Measurements from ENCODE around the gene EMB. TPM values are rescaled to one million over a fixed set of nuclear protein-coding genes. Genes with fewer than 3 reads are reported as not detected.
"Not testable (repeated sequence)": the region's sequence is repeated elsewhere in the genome, so short reads cannot be mapped to it uniquely, and the experiment has no call there.

Gene EMB
- total and polyA plus RNA-seq, 10 donors: 24.7 to 99.9 (median 70.0) TPM

GRCh38 chr5:50420343-50420935, 20.6 kb downstream of the EMB start:
- Histone ChIP-seq H3K4me1 (peaks cover 0 to 60% (median 15%) of the 10 kb centered on the region in 6 donors), H3K36me3 (peaks cover 0 to 10% (median 0%) of the 10 kb centered on the region in 6 donors), H3K27ac (no peak overlapping the region), H3K27me3 (replicated peaks in 1 of 7) (no peaks in the 10 kb centered on the region), H3K4me3 (no peak overlapping the region), H3K9me3 (no peaks in the 10 kb centered on the region)
- DNase-seq: no peak
- WGBS, 5 donors: 52 to 65% (median 59%) methylated on average over 5 of the region's 5 CpGs
- intact Hi-C loops (cut with DNase I; ENCODE audit: low total_unique reads): no loop called here
- TF ChIP-seq, protein P1, sequence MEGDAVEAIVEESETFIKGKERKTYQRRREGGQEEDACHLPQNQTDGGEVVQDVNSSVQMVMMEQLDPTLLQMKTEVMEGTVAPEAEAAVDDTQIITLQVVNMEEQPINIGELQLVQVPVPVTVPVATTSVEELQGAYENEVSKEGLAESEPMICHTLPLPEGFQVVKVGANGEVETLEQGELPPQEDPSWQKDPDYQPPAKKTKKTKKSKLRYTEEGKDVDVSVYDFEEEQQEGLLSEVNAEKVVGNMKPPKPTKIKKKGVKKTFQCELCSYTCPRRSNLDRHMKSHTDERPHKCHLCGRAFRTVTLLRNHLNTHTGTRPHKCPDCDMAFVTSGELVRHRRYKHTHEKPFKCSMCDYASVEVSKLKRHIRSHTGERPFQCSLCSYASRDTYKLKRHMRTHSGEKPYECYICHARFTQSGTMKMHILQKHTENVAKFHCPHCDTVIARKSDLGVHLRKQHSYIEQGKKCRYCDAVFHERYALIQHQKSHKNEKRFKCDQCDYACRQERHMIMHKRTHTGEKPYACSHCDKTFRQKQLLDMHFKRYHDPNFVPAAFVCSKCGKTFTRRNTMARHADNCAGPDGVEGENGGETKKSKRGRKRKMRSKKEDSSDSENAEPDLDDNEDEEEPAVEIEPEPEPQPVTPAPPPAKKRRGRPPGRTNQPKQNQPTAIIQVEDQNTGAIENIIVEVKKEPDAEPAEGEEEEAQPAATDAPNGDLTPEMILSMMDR (IDR thresholded peaks at IDR 0.05 in 8 of 11, conservative IDR thresholded peaks at IDR 0.05 in 3 of 11): no peak
- TF ChIP-seq POLR2AphosphoS5 (IDR thresholded peaks at IDR 0.05) (no peak), POLR2A (IDR thresholded peaks at IDR 0.05) (no peak)

DNA sequence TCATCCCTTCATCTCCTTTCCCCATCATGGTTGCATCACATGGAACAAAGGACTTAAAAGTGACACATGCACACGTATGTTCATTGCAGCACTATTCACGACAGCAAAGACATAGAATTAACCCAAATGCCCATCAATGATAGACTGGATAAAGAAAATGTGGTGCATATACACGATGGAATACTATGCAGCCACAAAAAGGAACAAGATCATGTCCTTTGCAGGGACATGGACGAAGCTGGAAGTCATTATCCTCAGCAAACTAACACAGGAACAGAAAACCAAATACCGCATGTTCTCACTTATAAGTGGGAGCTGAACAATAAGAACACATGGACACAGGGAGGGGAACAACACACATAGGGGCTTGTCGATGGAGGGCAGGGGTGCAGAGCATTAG, 21.4 kb downstream of the EMB start:
- H3K9me3 ChIP-seq; H3K27me3 ChIP-seq (replicated peaks in 1 of 7); intact Hi-C loops (cut with DNase I; ENCODE audit: low total_unique reads); DNase-seq; H3K36me3 ChIP-seq; H3K4me3 ChIP-seq; H3K27ac ChIP-seq: not testable (repeated sequence)
- H3K4me1 ChIP-seq: peaks cover 0 to 68% (median 23%) of the 10 kb centered on the region in 6 donors
- WGBS, 5 donors: 87 to 96% (median 93%) methylated on average over 6 of the region's 6 CpGs

- intact Hi-C loops (cut with DNase I; ENCODE audit: low total_unique reads); DNase-seq; H3K27me3 ChIP-seq (replicated peaks in 1 of 7); H3K9me3 ChIP-seq; H3K36me3 ChIP-seq: not testable (repeated sequence)
- Histone ChIP-seq H3K4me1 (peaks cover 2 to 64% (median 23%) of the 10 kb centered on the region in 6 donors), H3K27ac (peak overlapping the region in 6 of 8 donors; percentile 27 to 77 (median 52)), H3K4me3 (peak overlapping the region in 1 of 8 donors; percentile 12)
- WGBS, 5 donors: 67 to 85% (median 78%) methylated on average over 3 of the region's 3 CpGs
Measured at GRCh38 chr5:50416637-50417036, 24.5 kb downstream of the EMB start.

DNA sequence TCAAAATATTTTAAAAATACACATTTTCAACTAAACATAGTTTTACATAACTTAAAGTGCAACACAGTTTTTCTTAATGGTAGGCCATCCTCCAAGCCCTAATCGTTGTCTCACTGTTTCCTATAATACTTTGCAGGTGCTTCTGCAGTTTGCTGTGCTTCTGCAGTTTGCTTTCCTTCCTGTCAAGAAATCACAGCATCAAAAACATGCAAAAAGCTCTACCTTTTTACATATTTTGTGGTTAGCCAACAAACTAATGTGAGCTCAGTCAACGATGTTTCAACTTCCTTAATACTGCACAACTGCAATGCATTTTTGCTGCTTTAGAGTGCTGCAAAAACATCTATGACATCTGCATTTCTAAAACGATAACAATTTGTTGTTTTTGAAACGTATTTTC, 25.2 kb downstream of the EMB start:
- TF ChIP-seq POLR2AphosphoS5 (IDR thresholded peaks at IDR 0.05): peak in 1 of 3 donors; percentile 40
- TF ChIP-seq, protein P1 (IDR thresholded peaks at IDR 0.05 in 8 of 11, conservative IDR thresholded peaks at IDR 0.05 in 3 of 11): no peak
- WGBS, 5 donors: 28 to 39% (median 30%) methylated on average over 4 of the region's 4 CpGs
- peak overlapping the region; percentile 4 to 77 (median 54) for H3K27ac ChIP-seq
- H3K27me3 ChIP-seq (replicated peaks in 1 of 7): no peaks in the 10 kb centered on the region
- H3K4me1 ChIP-seq: peaks cover 2 to 72% (median 24%) of the 10 kb centered on the region in 6 donors
- peak overlapping the region in 1 of 8 donors; percentile 12 for H3K4me3 ChIP-seq
- intact Hi-C loops (cut with DNase I; ENCODE audit: low total_unique reads): no loop called here
- no peaks in the 10 kb centered on the region for H3K36me3 ChIP-seq
- no peak for DNase-seq
- H3K9me3 ChIP-seq: no peaks in the 10 kb centered on the region

GRCh38 chr5:50410932-50411331, 30.2 kb downstream of the EMB start:
- H3K4me3 ChIP-seq; intact Hi-C loops (cut with DNase I; ENCODE audit: low total_unique reads); DNase-seq; H3K27me3 ChIP-seq (replicated peaks in 1 of 7); H3K27ac ChIP-seq; H3K36me3 ChIP-seq; H3K9me3 ChIP-seq: not testable (repeated sequence)
- peaks cover 0 to 62% (median 23%) of the 10 kb centered on the region in 6 donors for H3K4me1 ChIP-seq

DNA sequence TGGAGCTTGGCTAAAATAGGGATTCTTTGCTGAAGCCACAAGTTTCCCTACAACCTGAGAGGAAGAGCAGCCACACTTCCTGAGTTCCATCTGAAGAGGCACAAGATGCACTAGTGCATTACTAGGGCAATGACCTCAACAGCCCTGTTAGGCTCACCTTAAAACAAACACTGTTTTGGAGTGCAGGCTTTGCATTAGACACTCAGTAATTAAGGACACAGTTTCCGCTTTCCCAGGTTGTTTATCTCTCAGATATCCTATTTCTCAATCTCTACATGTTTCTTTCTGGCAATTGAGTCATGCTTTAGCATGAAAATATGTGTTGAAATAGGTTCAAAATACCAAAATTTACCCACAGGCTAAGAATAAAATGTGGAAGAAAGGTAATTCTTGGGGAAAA, 34.2 kb downstream of the EMB start:
- Histone ChIP-seq H3K27me3 (replicated peaks in 1 of 7) (no peaks in the 10 kb centered on the region), H3K4me1 (peaks cover 0 to 36% (median 10%) of the 10 kb centered on the region in 6 donors), H3K4me3 (no peak overlapping the region), H3K9me3 (no peaks in the 10 kb centered on the region), H3K36me3 (peaks cover 0 to 27% (median 5%) of the 10 kb centered on the region in 6 donors), H3K27ac (peak overlapping the region in 2 of 8 donors; percentile 25 to 56)
- intact Hi-C loops (cut with DNase I; ENCODE audit: low total_unique reads): no loop called here
- TF ChIP-seq, protein P1 (IDR thresholded peaks at IDR 0.05 in 8 of 11, conservative IDR thresholded peaks at IDR 0.05 in 3 of 11): no peak
- TF ChIP-seq POLR2A (IDR thresholded peaks at IDR 0.05): no peak
- no peak for TF ChIP-seq POLR2AphosphoS5 (IDR thresholded peaks at IDR 0.05)
- no peak for DNase-seq
- 59 to 93% (median 68%) methylated on average over 1 of the region's 1 CpG for WGBS, 5 donors
